Measurements from ENCODE around the gene FHL3. TPM values are rescaled to one million over a fixed set of nuclear protein-coding genes. Genes with fewer than 3 reads are reported as not detected.

Gene FHL3
- total RNA-seq, 1 experiment from 2014 or later: 11.8 TPM

DNA sequence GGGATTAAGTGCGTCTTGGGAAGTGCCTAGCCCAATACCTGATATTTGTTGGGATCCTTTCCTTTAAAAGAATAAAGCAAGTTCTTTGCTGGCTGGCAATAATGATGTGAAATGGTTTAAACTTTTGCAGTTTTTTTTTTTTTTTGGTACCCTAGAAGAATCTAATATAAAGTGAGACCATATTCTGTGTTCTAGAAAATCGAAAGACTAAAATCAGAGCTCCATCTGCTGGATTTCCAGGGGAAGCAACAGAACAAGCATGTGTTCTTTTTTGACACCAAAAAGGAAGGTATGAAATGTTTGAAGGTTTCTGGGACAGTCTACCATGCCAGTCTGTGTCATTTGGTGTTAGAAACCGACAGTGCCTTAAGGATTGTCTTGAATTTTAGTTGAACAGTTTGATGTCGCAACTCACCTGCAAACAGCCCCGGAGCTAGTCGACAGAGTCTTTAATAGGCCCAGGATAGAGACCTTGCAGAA lies 13.6 kb upstream of the FHL3 start:
- CTCF ChIA-PET: interaction anchor here (0.6 to 1.0 kb wide), 6 partner anchors 18 to 868 kb away, joined by 3 to 4 read pairs (median 3); no protein-coding TSS in a partner anchor
- intact Hi-C loops (cut with micrococcal nuclease; ENCODE audit: unreplicated experiment): loop anchor here (1.0 kb wide), 1 partner anchor 29 kb away; the partner anchor contains the start of gene SF3A3
- no peak for DNase-seq

DNA sequence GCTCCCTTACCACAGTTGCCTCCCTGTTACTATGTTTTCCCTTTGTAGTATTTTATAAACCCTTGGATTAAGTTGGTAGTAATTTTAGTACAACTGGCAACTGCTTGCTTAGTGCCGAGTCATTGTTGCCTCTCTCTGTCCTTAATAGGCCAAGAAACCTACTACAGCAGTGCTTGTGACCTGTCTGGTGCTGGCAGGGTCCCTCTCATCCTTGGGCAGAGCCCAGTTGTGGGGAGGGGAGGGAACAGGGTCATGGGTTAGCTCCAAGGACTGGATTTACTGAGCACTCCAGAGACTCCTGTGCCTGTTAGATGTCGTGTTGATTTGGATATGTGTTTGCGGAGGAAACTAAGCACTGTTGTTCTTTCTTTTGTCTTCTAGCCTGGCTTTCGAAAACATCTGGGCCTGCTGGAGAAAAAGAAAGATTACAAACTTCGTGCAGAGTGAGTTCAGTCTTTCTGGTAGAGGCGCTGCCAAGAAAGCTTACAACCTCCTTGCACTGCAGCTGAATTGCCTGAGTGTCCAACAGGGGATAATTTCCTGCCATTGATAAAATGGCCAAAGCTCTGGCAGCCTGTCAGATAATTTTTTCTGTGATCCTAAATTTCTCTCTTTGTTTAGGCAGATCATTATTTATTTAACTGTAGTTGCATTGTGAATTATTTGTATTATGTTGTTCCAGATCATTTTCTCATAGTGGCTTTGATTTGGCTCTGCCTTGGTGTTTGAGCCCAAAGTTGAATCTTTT lies 10.8 kb upstream of the FHL3 start:
- no peaks in the 10 kb centered on the region for H3K4me1 Mint-ChIP-seq (ENCODE audit: low read depth, unreplicated experiment)
- no peaks in the 10 kb centered on the region for H3K9me3 Mint-ChIP-seq (ENCODE audit: unreplicated experiment)
- TF ChIP-seq, protein P1, sequence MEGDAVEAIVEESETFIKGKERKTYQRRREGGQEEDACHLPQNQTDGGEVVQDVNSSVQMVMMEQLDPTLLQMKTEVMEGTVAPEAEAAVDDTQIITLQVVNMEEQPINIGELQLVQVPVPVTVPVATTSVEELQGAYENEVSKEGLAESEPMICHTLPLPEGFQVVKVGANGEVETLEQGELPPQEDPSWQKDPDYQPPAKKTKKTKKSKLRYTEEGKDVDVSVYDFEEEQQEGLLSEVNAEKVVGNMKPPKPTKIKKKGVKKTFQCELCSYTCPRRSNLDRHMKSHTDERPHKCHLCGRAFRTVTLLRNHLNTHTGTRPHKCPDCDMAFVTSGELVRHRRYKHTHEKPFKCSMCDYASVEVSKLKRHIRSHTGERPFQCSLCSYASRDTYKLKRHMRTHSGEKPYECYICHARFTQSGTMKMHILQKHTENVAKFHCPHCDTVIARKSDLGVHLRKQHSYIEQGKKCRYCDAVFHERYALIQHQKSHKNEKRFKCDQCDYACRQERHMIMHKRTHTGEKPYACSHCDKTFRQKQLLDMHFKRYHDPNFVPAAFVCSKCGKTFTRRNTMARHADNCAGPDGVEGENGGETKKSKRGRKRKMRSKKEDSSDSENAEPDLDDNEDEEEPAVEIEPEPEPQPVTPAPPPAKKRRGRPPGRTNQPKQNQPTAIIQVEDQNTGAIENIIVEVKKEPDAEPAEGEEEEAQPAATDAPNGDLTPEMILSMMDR (IDR thresholded peaks at IDR 0.05; ENCODE audit: insufficient read depth in 1 of 2, low read depth in 1 of 2, low read length in 1 of 2, severe bottlenecking in 1 of 2, unreplicated experiment in 1 of 2): no peak
- no peak overlapping the region for H3K27ac Mint-ChIP-seq (ENCODE audit: unreplicated experiment)
- no TSS peak for BruUV-seq (replicated peaks)
- H3K4me3 ChIP-seq (ENCODE audit: low read depth, low read length): no peak overlapping the region
- CTCF ChIA-PET: no interaction called here
- POLR2A ChIA-PET: interaction anchor here (0.6 kb wide), 2 partner anchors 33 to 324 kb away, joined by 3 to 4 read pairs; no protein-coding TSS in a partner anchor
- no peak overlapping the region for H3K4me3 Mint-ChIP-seq (ENCODE audit: unreplicated experiment)
- H3K36me3 Mint-ChIP-seq (ENCODE audit: insufficient read depth, unreplicated experiment): peaks cover 37% of the 10 kb centered on the region
- no peaks in the 10 kb centered on the region for H3K9me3 ChIP-seq
- no peaks in the 10 kb centered on the region; the same call in 1 of the 2 replicates for H3K4me1 ChIP-seq
- no peaks in the 10 kb centered on the region for H3K36me3 ChIP-seq (ENCODE audit: control insufficient read depth, insufficient read depth, low read length)
- intact Hi-C loops (cut with micrococcal nuclease; ENCODE audit: unreplicated experiment): no loop called here
- no peak for DNase-seq
- H3K27me3 ChIP-seq (replicated peaks; ENCODE audit: control insufficient read depth, insufficient read depth, low read length): no peaks in the 10 kb centered on the region
- no peaks in the 10 kb centered on the region for H3K27me3 Mint-ChIP-seq (ENCODE audit: insufficient read depth, unreplicated experiment)

More for the DNA sequence above, 13.6 kb upstream of the FHL3 start:
- no peak overlapping the region for H3K4me3 Mint-ChIP-seq (ENCODE audit: unreplicated experiment)
- H3K27me3 ChIP-seq (replicated peaks; ENCODE audit: control insufficient read depth, insufficient read depth, low read length): no peaks in the 10 kb centered on the region
- H3K27me3 Mint-ChIP-seq (ENCODE audit: insufficient read depth, unreplicated experiment): no peaks in the 10 kb centered on the region
- POLR2A ChIA-PET: interaction anchor here (0.6 kb wide), 1 partner anchor 1640 kb away, joined by 6 read pairs; no protein-coding TSS in a partner anchor
- no peak overlapping the region for H3K27ac Mint-ChIP-seq (ENCODE audit: unreplicated experiment)
- H3K4me3 ChIP-seq (ENCODE audit: low read depth, low read length): no peak overlapping the region
- no peaks in the 10 kb centered on the region for H3K9me3 ChIP-seq
- H3K36me3 Mint-ChIP-seq (ENCODE audit: insufficient read depth, unreplicated experiment): peaks cover 44% of the 10 kb centered on the region
- H3K4me1 Mint-ChIP-seq (ENCODE audit: low read depth, unreplicated experiment): no peaks in the 10 kb centered on the region
- H3K4me1 ChIP-seq: no peaks in the 10 kb centered on the region
- H3K9me3 Mint-ChIP-seq (ENCODE audit: unreplicated experiment): no peaks in the 10 kb centered on the region
- H3K36me3 ChIP-seq (ENCODE audit: control insufficient read depth, insufficient read depth, low read length): no peaks in the 10 kb centered on the region
- BruUV-seq (replicated peaks): no TSS peak
- TF ChIP-seq, protein P1 (IDR thresholded peaks at IDR 0.05; ENCODE audit: insufficient read depth in 1 of 2, low read depth in 1 of 2, low read length in 1 of 2, severe bottlenecking in 1 of 2, unreplicated experiment in 1 of 2): peak; percentile 31 to 33

DNA sequence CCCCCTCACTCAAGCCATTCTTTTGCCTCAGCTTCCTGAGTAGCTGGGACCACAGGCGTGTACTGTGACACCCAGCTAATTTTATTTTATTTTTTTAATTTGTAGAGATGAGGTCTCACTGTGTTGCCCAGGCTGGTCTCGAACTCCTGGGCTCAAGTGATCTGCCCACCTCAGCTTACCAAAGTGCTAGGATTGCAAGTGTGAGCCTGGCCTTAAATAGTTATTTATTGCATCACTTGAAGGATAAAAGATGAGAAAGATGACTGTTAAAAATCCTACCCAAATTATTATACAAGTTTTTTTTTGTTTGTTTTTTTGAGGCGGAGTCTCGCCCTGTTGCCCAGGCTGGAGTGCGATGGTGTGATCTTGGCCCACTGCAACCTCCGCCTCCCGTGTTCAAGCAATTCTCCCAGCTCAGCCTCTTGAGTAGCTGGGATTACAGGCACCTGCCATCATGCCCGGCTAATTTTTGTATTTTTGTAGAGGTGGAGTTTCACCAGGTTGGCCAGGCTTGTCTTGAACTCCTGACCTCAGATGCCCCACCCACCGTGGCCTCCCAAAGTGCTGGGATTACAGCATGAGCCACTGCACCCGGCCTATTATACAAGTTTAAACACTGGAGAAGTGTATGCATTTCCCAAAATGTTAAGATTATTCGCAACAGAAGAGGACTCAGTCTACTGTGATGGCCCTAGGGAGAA lies 9.6 kb upstream of the FHL3 start:
- TF ChIP-seq, protein P1 (IDR thresholded peaks at IDR 0.05; ENCODE audit: insufficient read depth in 1 of 2, low read depth in 1 of 2, low read length in 1 of 2, severe bottlenecking in 1 of 2, unreplicated experiment in 1 of 2): no peak
- H3K9me3 Mint-ChIP-seq (ENCODE audit: unreplicated experiment): no peaks in the 10 kb centered on the region
- no peak for DNase-seq
- Histone ChIP-seq H3K36me3 (ENCODE audit: control insufficient read depth, insufficient read depth, low read length) (no peaks in the 10 kb centered on the region), H3K27me3 (replicated peaks; ENCODE audit: control insufficient read depth, insufficient read depth, low read length) (no peaks in the 10 kb centered on the region), H3K9me3 (no peaks in the 10 kb centered on the region), H3K4me3 (ENCODE audit: low read depth, low read length) (no peak overlapping the region), H3K4me1 (no peaks in the 10 kb centered on the region; the same call in 1 of the 2 replicates)
- intact Hi-C loops (cut with micrococcal nuclease; ENCODE audit: unreplicated experiment): no loop called here
- no peaks in the 10 kb centered on the region for H3K4me1 Mint-ChIP-seq (ENCODE audit: low read depth, unreplicated experiment)
- H3K4me3 Mint-ChIP-seq (ENCODE audit: unreplicated experiment): no peak overlapping the region
- ChIA-PET CTCF (no interaction called here), POLR2A (no interaction called here)
- H3K36me3 Mint-ChIP-seq (ENCODE audit: insufficient read depth, unreplicated experiment): peaks cover 24% of the 10 kb centered on the region
- H3K27me3 Mint-ChIP-seq (ENCODE audit: insufficient read depth, unreplicated experiment): no peaks in the 10 kb centered on the region
- BruUV-seq (replicated peaks): no TSS peak
- no peak overlapping the region for H3K27ac Mint-ChIP-seq (ENCODE audit: unreplicated experiment)
